Measurements from ENCODE around the gene TMEM238L.

GRCh38 chr17:10792151-10792550 lies 11.7 kb downstream of the TMEM238L start:
- TF ChIP-seq POLR2A (IDR thresholded peaks at IDR 0.05) = no peak
- TF ChIP-seq CTCF (IDR thresholded peaks at IDR 0.05) = no peak
